Lung microvascular endothelial cell (primary cell): ENCODE data around the gene BLM. TPM values are rescaled to one million over a fixed set of nuclear protein-coding genes. Genes with fewer than 3 reads are reported as not detected.
A peak's percentile ranks its signal among the peaks of the same experiment; 100 is the strongest.
"Not testable (repeated sequence)": the region's sequence is repeated elsewhere in the genome, so short reads cannot be mapped to it uniquely, and the experiment has no call there.

Experiments
- DNase-seq, 2 donors: peaks; one replicate each; pipeline versions ENCODE4 v3.0.0 to v3.0.0-alpha.2; 2010; ENCODE audit warnings: low read depth in 2 of 2
- total RNA-seq: library from RNA; depleted of rRNA; stranded (reverse); fragments of >200 nt; gene quantifications from 2 replicates; pipeline ENCODE4 v1.2.1, GENCODE V29; 2014

Gene BLM
- total RNA-seq, 1 donor from 2014 or later: 1.6 TPM

- DNase-seq: no peak
Measured at GRCh38 chr15:90819390-90819789, 102.2 kb downstream of the BLM start.

- no peak for DNase-seq
Measured at GRCh38 chr15:90819850-90820249, 102.7 kb downstream of the BLM start.

GRCh38 chr15:90820481-90820880, 103.3 kb downstream of the BLM start:
- no peak for DNase-seq

- DNase-seq: no peak
Measured at GRCh38 chr15:90822204-90822955, 105.2 kb downstream of the BLM start.

DNA sequence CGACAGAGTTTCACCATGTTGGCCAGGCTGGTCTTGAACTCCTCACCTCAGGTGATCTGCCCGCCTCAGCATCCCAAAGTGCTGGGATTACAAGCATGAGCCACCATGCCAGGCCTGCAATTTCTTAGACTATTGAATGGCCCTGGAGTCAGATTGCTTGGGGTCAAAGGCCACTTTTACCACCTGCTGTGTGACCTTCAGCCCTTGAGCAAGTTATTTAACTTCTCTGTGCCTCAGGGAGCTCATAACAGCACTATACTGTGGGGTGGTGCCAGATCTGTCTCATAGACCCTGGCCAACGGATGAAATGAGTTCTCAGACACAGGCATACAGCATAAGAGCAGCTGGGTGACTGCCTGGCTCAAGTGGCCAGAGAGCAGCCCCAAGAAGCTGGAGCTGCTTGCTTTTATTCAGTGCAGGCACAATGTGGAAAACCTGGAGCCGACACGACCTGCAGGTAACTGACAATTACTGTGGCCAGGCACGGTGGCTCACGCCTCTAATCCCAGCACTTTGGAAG, 106.4 kb downstream of the BLM start:
- DNase-seq: no peak

DNA sequence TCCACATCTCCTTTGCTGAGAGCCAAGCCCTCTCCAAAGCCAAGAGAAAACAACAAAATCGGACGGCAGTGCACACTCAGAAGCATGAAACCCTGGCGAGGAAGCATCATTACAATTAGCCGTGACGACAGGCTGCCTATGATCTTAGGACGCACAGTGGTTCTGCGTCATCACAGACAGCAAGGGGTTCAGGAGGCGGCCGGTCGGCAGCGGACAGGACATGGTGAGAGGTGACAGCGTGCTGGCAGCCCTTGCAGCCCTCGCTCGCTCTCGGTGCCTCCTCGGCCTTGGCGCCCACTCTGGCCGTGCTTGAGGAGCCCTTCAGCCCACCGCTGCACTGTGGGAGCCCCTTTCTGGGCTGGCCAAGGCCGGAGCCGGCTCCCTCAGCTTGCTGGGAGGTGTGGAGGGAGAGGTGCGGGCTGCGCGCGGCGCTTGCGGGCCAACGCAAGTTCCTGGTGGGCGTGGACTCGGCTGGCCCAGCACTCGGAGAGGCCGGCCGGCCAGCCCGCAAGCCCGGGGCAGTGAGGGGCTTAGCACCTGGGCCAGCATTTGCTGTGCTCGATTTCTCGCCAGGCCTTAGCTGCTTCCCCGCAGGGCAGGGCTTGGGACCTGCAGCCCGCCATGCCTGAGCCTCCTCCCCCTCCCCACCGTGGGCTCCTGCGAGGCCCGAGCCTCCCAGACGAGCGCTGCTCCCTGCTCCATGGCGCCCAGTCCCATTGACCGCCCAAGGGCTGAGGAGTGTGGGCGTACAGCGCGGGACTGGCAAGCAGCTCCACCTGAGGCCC, 108.2 kb downstream of the BLM start:
- DNase-seq: not testable (repeated sequence)

- DNase-seq: not testable (repeated sequence)
Measured at GRCh38 chr15:90826206-90826885, 109.2 kb downstream of the BLM start.

DNA sequence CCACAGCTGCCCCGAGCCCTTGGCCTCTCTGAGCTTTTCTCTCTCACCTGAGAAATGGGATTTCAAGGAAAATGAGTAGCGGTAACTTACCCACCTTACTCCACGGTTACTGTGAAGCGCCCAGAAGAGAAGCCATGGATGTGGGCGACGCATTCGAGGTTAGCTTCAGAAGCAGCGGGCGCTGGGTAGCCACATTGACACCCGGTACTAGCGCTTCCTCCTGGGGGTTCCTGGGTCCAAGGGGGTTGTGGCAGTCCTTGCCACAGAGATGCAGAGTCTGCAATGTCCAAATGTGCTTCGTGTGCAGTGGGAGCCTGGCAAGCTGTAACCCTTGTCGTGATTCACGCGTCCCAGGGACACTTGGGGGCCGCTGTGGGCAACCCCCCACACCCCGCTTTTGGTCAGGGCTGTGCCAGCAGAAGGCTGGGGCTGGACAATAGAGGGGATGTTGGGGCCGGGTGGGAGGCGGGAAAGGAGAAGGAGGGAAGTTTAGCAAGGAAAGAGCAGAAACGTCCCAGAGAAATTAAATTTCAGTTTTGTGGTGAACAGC, 109.8 kb downstream of the BLM start:
- no peak for DNase-seq

DNA sequence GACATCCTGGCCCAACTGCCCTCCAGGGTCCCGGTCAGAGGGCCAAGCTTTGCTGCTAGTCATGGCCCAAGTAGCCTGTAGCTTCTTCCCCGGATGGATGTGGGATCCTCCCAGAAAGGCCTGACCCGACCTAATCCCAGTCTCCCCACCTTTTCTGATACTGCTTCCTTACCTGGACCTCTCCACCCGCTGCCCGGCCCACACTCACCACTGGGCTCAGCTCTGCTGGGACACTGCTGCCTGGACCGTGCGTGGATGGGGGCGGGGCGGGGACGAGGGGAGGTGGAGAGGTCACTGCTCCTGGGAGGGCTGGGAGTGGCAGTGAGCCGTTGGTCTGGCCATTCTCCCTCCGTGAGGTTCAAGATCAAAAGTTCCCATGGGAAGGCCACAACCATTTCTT, 111.0 kb downstream of the BLM start:
- DNase-seq: no peak

- no peak for DNase-seq
Measured at GRCh38 chr15:90829126-90829525, 112.0 kb downstream of the BLM start.

- DNase-seq: peak in 1 of 2 donors; percentile 51
Measured at GRCh38 chr15:90829942-90830440, 112.8 kb downstream of the BLM start.

DNA sequence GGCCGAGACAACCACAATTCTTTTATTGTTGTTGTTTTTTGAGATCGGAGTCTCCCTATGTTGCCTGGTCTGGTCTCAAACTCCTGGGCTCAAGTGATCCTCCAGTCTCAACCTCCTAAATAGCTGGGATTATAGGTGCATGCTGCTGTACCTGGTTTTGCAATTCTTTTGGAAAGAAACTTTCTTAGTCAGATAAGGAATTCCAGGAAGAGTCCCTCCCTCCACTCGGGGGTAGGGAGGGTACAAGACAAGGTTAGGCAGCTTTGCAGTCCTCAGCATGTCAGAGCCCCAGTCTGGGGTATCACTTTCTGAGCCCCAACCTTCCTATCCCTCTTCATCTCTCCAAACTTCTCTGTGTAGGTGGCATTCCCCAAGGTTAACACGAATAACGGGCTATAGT, 117.5 kb downstream of the BLM start:
- DNase-seq: no peak

DNA sequence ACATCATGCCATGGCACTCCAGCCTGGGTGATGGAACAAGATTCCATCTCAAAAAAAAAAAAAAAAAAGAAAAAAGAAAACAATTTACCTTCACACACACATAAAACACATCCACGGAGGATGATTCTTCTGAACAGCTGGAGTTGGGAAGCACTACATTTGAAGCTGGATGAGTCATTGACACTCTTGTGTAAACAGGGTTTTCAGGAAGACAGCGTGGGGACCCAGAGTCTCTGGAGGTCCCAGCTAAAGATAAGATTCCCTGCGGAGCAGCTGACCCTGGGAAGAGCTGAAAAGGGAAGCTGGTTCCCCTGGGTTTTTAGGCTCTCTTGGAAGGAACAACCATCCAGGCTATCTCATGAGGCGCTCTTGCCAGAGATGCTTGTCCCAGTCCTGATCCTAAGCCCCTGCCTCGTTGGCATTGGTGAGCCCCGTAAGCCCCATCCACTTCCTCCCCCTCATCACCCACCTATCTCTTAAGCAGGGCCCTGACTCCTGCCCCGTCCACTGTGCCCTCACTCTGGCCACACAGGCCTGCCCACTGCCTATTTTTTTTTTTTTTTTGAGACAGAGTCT, 119.2 kb downstream of the BLM start:
- DNase-seq: peak; percentile 36 to 73

- peak in 1 of 2 donors; percentile 20 for DNase-seq
Measured at GRCh38 chr15:90837094-90837493, 119.9 kb downstream of the BLM start.

DNA sequence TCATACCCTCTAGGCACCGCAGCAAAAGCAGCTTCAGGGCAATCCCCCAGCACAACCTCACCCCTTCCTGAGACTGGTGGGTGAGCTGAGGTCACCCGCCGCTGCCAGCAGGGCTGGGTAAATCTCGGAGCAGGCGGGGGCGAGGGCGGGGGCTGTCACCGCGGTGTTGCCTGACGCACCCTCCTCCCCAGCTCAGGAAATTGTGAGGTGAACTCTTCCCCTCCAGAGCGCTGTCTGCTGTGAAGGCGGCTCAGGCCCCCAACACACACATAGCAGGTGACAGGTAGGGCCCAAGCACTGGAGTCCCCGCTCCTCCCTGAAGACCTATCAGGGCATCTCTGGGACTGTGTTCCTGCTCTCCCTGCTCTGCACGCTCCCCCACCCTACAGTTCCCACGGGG, 121.0 kb downstream of the BLM start:
- DNase-seq: no peak

DNA sequence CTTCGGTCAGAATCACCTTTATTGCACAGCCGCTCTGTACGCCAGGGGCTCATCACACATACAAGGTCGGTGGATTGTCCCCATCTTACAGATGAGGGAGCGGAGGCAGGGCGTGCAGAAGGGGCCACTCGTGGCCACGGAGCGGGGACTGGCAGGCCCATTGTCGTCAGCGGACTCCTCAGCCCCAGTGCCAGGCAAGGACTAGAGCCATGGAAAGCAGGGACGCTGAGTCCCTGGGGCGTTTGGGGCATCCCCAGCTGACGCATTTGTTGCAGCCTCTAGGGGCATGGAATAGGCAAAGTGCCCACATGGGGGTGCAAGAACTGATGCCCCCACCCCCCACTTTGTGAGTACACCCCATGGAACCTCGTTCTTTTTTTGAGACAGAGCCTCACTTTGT, 121.4 kb downstream of the BLM start:
- DNase-seq: no peak

- no peak for DNase-seq
Measured at GRCh38 chr15:90839187-90840071, 122.3 kb downstream of the BLM start.

DNA sequence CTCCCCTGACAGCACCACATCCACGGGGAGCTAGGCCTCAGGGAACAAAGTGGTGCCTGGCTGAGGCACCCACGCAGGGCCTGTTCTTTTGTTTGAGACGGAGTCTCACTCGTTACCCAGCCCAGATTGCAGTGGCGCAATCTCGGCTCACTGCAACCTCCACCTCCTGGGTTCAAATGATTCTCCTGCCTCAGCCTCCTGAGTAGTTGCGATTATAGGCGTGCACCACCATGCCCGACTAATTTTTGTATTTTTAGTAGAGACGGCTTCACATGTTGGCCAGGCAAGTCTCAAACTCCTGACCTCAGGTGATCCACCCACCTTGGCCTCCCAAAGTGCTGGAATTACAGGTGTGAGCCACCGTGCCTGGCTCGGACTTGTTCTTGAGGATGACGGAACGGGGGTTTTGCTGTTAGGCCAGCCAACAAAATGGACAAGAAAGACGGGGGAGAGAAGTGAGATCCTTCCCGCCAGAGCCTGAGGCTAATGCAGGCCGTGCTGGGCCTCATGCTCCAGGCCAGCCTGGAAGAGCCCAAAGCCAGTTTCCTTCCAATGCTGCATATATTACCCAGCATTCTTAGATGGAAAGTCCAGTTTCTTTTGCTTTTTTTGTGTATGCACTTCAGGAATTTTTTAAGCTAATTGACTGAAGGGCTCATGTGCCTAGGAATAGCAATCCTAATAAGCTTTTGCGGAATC, 123.2 kb downstream of the BLM start:
- no peak for DNase-seq

DNA sequence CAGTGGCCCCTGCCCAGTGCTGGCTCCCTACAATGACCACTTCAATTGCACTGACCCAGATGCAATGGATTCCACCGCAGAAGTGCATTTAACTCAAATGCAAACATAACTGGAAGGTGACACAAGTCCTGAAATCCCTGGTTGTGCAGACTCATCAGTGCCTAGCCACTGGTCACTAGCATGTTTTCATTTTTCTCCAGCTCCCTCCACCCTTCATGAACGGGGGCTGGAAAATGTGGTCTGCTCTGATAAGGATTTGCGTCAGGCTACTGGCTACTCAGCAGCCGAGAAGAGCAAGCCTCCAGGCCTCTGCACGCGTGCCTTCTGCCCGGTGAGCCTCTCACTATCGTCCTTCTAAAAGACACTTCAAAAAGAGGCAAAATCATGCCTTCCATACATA, 123.8 kb downstream of the BLM start:
- no peak for DNase-seq

DNA sequence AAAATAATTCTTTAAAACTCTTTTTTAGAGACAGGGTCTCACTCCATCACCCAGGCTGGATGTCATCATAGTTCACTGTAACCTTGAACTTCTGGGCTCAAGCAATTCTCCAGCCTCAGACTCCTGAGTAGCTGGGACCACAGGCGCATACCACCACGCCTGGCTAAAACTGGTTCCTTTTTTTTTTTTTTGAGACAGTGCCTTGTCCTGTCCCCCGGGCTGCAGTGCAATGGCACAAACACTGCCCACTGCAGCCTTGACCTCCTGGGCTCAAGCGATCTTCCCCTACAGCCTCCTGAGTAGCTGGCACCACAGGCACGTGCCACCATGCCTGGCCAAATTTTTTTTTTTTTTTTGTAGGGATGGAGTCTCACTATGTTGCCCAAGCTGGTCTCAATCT, 127.5 kb downstream of the BLM start:
- no peak for DNase-seq
